NCI-H146 (cell line): ENCODE measurements around the gene CRYBG1.

Experiments used
- DNase-seq: peaks from one replicate; lab custom pipeline; 2025; lab: John Stamatoyannopoulos, UW

Gene CRYBG1, protein sequence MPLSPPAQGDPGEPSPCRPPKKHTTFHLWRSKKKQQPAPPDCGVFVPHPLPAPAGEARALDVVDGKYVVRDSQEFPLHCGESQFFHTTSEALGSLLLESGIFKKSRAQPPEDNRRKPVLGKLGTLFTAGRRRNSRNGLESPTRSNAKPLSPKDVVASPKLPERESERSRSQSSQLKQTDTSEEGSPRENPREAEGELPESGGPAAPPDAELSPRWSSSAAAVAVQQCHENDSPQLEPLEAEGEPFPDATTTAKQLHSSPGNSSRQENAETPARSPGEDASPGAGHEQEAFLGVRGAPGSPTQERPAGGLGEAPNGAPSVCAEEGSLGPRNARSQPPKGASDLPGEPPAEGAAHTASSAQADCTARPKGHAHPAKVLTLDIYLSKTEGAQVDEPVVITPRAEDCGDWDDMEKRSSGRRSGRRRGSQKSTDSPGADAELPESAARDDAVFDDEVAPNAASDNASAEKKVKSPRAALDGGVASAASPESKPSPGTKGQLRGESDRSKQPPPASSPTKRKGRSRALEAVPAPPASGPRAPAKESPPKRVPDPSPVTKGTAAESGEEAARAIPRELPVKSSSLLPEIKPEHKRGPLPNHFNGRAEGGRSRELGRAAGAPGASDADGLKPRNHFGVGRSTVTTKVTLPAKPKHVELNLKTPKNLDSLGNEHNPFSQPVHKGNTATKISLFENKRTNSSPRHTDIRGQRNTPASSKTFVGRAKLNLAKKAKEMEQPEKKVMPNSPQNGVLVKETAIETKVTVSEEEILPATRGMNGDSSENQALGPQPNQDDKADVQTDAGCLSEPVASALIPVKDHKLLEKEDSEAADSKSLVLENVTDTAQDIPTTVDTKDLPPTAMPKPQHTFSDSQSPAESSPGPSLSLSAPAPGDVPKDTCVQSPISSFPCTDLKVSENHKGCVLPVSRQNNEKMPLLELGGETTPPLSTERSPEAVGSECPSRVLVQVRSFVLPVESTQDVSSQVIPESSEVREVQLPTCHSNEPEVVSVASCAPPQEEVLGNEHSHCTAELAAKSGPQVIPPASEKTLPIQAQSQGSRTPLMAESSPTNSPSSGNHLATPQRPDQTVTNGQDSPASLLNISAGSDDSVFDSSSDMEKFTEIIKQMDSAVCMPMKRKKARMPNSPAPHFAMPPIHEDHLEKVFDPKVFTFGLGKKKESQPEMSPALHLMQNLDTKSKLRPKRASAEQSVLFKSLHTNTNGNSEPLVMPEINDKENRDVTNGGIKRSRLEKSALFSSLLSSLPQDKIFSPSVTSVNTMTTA (N-terminal part only)

DNA sequence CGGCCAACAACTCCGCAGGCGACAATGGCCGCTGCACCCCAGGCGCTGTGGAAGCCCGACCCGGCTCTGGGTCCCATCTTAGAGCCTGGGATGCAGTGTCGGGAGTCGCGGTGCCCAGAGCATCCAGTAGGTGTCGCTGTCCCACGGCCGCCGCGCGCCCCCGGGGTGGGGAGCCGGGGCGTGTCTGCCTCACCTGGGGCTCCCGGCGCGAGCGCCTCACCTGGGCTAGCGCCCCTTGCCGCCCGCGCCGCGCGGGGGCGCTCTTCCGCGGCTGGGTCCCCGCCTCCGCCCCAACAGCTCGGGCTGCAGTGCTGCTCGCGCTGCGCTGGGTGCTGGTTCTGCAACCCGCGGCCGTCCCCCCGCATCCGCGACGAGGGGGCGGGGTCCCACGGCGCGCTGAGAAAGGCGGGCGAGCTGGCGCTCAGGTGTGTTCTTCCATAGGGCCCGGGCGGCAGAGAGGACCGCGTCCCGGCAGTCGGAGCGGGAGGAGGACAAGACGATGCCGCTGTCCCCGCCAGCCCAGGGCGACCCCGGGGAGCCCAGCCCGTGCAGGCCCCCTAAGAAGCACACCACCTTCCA lies at the start of gene CRYBG1:
Gene CRYBG1 (plus strand): TSS at position 308 of the 579 bp plus-strand sequence. CDS start 192 bp downstream, at position 500.
- peak; percentile 92 for DNase-seq

DNA sequence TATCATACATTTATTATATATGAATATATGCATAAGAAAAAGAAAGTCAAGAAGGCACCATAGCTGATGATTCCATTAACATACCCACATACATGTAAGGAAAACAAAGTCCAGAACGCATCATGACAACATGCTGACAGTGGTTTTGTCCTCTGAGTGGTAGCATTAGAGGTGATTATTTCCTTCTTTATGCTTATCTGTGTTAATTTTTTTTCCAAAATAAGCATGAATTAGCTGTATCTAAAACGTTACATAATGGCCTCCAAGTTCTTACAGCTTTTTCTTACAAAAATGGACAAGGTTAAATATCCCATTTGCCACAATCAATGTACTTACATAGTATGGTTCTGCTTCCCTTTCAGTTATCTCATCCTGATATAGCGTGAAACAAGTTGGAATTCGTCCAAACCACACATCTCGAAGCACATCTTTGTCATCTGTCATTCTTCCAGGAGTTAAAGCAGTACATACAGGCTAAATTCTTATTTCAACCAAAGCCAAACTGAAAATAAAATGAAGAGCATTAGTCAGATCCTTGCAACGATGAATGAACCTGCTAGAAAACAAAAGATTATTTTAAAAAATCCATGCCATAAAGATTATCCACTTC lies 44.6 kb upstream of the CRYBG1 start:
- DNase-seq, result no peak

DNA sequence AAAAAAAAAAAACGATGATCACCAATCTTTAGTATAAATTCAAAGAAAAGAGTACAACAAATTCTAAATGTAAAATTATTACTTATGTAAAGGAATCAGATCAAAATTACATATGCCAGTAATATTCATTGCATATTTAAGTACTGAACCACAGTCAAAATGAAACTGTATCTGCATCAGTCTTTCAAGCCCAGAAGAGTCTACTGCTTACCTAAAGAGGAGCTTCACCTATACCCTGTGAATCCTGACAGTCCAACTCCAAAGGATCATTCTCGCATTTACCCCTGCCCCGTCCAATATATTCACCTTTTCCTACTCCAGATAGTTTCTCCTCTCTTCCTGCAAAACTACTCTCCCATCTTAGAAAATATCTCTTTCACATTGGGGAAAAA lies 44.1 kb upstream of the CRYBG1 start:
- DNase-seq, result no peak

DNA sequence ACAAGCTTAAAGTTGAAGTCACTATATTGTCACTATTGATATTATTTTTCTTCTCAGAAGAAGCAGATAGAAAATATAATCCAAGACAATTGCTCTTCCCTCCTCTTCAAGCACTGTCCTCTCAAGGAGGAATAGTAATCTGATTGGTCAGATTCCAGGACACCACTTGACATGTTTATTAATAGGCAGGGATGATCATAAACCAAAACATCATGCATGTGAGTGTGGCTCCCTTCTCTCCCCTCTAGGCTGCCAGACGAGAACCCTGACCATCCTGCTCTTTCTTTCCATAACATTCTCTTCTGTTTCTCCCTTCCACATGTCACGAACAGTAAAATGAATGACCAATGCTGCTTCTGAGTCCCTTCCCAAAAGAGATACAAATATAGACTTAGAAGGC lies 42.5 kb upstream of the CRYBG1 start:
- no peak for DNase-seq

DNA sequence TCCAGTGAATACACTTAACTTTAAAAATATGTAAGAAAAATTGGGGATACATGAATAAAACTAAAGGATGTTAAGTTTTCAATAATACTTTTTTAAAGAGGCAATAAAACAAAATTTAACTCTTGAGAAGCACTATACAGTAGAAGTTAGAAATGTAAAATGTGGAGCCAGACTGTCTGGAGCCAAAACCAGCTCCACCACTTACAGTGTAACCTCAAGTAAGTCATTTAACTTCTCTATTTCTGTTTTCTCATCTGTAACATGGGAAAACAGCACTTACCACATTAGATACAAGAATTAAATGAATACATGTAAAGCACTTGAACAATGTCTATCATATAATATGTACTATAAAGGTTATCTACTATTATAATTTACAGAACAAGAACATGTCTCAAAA lies 41.7 kb upstream of the CRYBG1 start:
- DNase-seq, result no peak

DNA sequence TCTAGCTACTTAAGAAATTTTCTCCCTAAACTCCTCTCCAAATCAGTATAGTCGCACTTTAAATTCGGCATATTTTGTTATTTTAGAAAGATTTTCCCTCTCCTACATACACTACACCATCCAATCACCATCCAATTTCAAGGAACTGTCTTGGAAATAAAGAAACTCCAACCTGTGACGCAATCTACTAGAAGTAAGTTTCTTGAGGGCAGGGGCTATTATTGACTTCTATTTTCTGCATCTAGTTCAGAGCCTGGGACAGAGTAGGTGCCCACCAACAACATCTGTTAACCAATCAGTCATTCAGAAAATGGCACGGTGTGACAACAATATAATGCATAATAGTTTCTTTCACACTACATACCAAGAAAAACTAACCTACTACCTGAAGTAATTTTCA lies 38.6 kb upstream of the CRYBG1 start:
- no peak for DNase-seq

DNA sequence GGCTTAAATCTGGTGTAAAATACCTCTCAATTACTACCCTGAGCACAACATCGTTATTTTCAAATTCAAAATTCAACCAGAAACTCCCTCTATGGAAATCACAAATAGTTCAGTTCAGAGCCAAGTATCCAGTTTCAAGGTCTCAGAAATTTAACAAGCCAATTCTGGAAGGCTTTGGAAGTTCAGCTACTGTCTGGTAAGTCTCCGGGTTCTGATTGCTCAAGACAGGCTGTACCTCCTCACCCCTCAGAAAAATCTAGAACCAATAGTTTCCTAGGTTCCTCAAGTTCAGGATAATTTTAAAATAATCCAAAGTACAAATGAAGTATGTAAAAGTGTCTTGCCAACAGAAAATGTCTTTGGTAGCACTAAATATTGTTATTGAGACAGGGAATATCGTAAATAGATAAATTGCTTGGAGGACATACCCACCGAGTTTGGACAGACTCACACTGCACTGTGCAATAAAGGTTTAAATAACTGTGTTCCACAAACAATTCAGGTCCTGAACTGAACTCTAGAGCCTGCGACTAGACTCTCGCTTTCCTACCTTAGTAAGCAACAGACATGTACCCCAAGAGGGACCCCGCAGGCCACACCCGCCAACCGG lies 35.7 kb upstream of the CRYBG1 start:
- DNase-seq, result no peak

DNA sequence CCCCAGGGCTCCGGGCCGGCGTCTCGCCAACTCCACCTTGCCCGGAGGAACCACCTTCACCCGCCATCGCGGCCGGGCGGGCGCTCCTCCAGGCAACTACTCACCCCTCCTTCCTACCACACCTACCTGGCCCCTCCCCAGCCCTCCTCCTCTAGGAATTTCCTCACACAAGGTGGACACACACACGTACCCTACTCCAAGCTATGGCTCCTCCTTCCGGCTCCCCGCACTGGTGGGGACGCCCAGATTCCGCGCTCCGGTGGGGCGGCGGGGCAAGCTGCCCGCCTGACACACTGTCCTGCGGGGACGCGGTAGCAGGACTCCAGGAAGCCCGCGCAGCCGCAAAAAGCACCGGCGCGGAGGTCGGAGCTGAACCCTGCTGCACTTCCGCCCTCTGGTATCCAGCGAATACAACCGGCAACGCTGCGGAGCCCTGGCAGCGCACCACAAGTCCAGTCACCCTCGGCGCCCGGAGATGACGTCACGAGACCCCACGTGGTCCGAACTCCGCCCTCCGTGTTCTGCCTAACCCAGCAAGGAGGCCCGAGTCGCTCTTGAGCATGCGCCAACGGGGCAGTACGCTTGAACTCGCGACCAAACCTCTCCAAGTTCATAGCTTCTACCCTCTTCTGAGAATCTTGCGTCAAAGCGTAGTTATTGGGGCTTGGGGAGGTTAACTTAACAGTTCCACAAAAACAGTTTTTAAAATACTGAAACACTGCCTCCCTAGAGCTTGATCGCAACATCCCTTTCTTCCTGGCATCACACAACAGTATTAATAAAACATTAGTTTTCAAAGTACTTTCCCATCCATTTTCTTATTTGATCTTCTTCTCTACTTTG lies 35.0 kb upstream of the CRYBG1 start, which contains the start of gene ATG5:
Gene ATG5 (minus strand): TSS at position 425 of the 843 bp plus-strand sequence. CDS start 9,552 bp downstream, outside the sequence.
- peak; percentile 99 for DNase-seq

DNA sequence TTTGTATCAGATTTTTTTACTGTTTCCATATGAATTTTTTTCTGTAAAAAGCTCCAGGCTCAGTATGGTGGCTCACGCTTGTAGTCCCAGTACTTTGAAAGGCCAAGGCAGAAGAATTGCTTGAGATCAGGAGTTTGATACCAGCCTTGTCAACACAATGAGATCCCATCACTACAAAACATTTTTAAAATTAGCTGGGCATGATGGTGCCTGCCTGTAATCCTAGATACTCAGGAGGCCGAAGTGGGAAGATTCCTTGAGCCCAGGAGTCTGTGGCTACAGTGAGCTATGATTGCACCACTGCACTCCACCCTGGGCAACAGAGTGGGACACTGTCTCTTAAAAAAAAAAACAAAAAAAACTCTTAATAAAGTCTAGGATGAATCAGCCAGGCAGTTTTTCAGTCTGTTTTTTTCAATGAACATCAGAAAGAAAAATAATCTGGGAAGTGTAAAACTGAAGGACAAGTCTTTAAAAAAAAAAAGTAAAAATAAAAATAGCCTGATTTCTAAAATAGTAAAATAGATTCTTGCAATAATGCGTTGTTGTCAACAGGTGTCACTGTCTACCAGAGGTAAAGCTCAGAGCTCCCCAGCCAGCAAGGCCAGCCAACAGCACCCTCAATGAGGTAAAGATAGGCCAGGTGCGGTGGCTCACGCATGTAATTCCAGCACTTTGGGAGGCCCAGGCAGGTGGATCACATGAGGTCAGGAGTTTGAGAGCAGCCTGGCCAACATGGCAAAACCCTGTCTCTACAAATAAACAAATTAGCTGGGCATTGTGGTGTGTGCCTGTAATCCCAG lies 25.7 kb upstream of the CRYBG1 start:
- DNase-seq, result peak; percentile 76

DNA sequence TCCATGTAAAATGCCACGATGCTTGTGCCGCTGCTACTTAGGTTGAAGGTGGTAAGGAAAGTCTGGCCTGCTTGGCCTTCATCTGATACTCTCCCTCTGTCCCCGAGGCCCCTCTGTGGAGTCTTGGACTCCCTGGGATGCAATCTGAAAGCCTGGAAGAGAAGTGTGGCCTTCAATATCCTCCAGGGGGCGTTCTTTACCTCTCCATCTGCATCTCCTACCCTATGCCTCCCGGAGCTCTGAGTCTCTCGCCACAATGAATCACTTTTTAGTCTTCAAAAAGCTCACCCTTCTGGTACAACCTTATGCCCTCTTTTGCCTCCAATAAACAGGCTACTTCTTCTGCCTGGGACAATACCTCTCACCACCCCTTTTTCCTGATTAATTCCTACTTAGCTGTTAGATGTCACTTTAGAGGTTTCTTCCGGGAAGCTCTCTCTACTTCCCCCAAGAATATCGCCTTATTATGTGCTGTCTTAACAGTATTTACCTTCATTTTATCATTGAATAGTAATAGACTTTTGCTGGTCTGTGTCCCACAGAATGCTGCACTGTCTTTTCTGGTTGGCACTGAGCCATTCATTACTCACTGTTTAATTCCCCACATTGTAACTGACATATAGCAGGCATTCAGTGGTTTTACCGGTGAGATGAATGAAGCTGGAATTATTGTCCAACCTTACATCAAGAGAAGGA lies 21.0 kb upstream of the CRYBG1 start:
- DNase-seq, result peak; percentile 78

DNA sequence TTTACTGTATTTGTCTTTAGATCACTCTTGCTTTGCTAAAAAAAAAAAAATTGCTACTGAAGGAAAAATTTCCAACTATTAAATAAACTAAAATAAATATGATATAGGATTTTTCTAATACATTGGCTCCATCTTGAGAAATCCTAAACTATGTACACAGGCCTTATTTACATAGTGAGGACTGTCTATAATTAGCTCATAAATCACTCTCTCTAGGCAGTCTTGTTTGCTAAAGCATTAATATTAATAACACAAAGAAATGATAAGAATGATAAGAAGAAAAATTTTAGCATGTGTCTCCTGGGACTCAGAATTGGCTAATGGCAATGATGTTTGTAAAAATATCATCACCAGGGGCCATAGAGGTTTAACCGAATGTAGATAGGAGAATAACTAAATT lies 13.3 kb upstream of the CRYBG1 start:
- peak; percentile 72 for DNase-seq

DNA sequence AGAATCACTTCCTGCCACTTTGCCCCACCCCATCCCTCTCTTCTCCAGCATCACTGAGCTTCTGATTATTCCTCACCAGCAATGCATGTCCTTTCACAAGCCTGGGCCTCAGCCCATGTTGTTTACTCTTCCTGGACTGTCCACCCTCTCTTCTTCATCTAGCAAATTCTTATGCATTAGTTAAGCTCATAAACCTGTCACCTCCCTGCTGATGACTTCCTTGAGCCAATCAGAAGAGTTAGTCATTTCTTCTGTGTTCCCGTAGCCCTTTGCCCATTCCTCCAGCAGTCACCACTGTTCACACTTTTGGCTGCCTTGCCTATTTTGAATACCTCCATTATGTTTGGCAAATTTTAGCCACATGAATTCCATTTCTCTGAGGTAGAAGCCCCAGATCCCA lies 4.1 kb upstream of the CRYBG1 start:
- DNase-seq, result no peak

DNA sequence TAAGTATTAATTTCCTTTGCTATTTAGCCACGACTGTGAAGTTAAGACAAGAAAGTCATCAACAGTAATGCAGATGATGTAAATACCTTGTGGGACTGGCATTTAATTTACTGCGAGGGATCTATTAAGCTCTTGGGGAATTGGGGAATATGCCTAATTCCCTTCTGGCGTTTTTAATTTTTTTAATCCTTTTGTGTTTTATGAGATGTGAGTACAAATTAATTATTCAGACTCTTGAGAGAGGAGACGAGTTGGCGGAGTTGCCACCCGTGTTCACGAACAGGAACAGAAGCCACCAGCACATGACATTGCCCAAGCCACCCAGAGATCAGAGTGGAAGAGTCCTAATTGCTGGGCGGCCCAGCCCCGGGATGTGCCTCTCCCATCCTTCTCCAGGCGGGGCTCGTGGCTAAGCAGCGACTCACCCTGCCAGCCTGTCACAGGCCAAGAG lies 533 bp upstream of the CRYBG1 start:
- no peak for DNase-seq

DNA sequence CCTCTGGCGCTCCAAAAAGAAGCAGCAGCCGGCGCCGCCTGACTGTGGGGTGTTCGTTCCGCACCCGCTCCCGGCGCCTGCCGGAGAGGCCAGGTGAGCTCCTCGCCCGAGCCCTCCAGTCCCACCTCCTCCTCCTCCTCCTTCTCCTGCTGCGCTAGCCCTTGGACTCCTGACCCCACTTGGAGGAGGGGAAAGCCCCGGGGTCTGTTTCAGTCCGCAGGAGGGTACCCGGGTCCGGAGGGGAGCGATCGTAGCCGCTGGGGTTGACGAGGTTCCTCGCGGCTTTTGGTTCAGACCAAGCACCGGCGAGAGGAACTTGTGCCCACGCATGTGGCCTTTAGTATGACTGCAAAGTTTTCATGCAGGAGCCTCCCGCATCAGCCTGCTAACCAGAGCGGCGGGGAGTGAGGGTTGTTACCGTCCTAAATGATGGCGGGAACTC lies 493 bp downstream of the CRYBG1 start:
- peak; percentile 80 for DNase-seq

DNA sequence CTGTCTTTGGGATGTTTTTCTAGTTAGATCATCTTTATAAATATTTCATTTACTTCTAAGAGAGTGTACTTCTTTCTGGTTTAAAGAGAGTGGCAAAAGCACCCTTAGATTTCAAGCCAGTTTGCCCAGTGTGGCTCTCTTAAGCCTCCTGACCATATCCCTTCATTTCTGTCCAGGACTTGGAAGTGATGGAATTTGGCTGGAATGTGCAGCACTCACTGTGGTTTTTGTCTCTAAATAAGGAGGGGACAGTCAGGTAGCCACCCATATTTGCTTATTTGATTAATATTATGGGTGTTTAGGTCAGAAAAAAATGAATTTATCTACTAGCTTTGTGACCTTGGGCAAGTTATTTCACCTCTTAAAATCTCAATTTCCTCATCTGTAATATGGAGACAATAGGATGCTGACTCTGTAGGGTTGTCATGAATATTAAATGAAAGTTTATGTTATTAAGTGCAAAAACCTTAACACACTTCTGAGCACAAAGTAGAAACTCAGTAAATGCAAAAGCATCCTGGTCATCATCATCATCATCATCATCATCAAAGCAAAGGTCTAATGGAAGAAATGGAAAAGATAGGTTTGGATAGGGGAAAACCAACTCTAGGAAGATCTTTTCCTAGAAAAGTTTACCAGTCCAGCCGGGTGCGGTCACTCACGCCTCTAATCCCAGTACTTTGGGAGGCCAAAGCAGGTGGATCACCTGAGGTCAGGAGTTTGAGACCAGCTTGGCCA lies 3.1 kb downstream of the CRYBG1 start:
- no peak for DNase-seq

DNA sequence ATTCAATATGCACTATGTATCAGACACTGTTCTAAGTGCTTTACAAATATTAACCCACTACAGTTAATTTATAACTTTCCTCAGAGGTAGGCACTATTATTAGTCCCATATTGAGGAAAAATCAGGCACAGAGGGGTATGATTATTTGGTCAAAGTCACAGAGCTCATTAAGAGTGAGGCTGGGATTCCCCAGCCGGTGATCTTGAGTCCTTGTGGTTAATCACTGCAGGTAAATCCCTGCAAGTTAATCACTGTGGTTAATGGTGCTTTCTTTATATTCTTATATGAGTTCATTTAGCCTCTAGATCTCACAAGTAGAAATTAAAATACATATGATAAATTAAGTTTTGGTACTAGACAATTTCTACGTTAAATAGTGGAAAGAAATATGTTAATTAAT lies 9.2 kb downstream of the CRYBG1 start:
- no peak for DNase-seq

DNA sequence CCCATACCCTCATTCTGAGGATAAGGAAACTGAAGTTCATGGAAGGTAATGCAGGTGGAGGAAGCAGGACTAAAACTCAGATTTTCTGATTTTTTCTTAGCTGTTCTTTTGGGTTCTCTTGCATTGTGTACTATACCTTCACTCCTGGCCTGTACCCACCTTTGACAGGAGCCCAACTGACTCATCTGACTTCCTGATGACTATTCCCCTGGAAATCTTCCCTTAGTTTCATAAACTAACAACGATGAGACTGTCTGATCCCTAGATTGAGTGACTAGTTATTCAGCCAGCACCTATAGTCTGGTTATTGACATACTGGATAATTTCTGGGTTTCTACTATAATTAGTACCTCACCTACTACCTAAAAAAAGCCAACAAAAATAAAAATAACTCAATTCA lies 10.1 kb downstream of the CRYBG1 start:
- no peak for DNase-seq
